Mammary epithelial cell (primary cell): ENCODE data around the gene CEP104.
"Not testable (repeated sequence)": the region's sequence is repeated elsewhere in the genome, so short reads cannot be mapped to it uniquely, and the experiment has no call there.

Experiments
- CTCF ChIP-seq, 2 donors: IDR thresholded peaks in 1 of 2; conservative IDR thresholded peaks in 1 of 2; 2 replicates each; pipeline ENCODE4 v1.5.1; 2011 to 2012; ENCODE audit warnings: inconsistent platforms in 2 of 2, low read length in 2 of 2, mild to moderate bottlenecking in 2 of 2, control low read depth in 1 of 2, low read depth in 1 of 2; ENCODE audit not compliant: insufficient read depth in 1 of 2; ENCODE audit errors: extremely low read depth in 1 of 2
- EZH2 ChIP-seq: IDR thresholded peaks from 2 replicates; pipeline ENCODE4 v1.6.1; 2012; ENCODE audit warnings: low read length, inconsistent platforms, borderline replicate concordance

GRCh38 chr1:3804627-3804944, 52.4 kb downstream of the CEP104 start:
- TF ChIP-seq CTCF (conservative IDR thresholded peaks at IDR 0.05 in 1 of 2, IDR thresholded peaks at IDR 0.05 in 1 of 2; ENCODE audit: extremely low read depth in 1 of 2, insufficient read depth in 1 of 2, low read depth in 1 of 2, low read length in 2 of 2); EZH2: not testable (repeated sequence)
